Mammary epithelial cell (primary cell): ENCODE data around the gene PPP1R2.

Experiments
- CTCF ChIP-seq, 2 donors: IDR thresholded peaks in 1 of 2; conservative IDR thresholded peaks in 1 of 2; 2 replicates each; pipeline ENCODE4 v1.5.1; 2011 to 2012; ENCODE audit warnings: inconsistent platforms in 2 of 2, low read length in 2 of 2, mild to moderate bottlenecking in 2 of 2, control low read depth in 1 of 2, low read depth in 1 of 2; ENCODE audit not compliant: insufficient read depth in 1 of 2; ENCODE audit errors: extremely low read depth in 1 of 2
- EZH2 ChIP-seq: IDR thresholded peaks from 2 replicates; pipeline ENCODE4 v1.6.1; 2012; ENCODE audit warnings: low read length, inconsistent platforms, borderline replicate concordance

GRCh38 chr3:195591852-195592251, 48.7 kb upstream of the PPP1R2 start:
- TF ChIP-seq CTCF (conservative IDR thresholded peaks at IDR 0.05 in 1 of 2, IDR thresholded peaks at IDR 0.05 in 1 of 2; ENCODE audit: extremely low read depth in 1 of 2, insufficient read depth in 1 of 2, low read depth in 1 of 2, low read length in 2 of 2) (no peak), EZH2 (no peak)
